GM10266 (cell line): Measurements from ENCODE around the gene HOXD3.

Source experiments
- DNase-seq: peaks from one replicate; pipeline ENCODE4 v3.0.0; 2012; ENCODE audit errors: extremely low spot score
- TF ChIP-seq, protein P1 (sequence below): IDR thresholded peaks from 2 replicates; pipeline ENCODE4 v1.5.1; 2012; ENCODE audit warnings: mild to moderate bottlenecking, low read depth; ENCODE audit not compliant: control insufficient read depth, insufficient read depth; ENCODE audit errors: missing control alignments

Gene HOXD3

DNA sequence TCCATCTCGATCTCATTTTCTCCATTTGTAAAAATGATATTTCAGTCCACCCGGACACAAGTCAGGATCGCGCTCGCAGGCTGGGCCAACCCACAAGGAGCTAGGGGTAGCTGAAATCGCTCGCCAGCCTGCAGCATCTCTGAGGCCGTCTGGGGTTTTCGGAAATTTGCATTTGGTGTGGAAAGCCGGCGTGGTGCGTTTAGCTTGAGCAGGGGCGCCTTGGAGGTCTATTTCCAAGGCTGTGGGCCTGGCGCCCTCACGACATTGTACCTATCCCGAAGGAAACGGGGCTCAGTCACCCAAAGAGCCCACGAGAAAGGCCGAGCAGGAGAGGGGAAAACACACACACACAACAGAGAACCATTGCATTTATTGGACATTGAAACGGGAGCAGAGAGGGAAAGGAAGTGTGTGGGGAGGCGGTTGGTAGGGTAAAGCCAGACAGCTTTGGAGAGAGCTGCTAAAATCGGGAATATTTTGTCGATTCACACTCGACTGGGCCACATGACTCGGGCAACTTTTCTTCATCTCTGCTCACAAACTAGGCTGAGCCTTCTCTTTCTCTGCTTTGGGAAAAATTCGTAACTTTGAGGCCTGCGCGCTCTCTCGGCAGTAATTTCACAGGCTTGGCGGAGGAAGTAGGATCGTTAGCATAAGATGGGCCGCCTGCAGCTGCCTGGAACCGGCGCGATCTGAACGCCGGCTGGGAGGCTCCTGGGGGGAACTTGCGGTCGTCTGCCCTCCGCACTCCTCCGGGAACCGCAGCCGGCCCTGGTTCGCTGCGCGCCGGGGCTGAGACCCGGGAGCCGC is 28.7 kb upstream of the HOXD3 start:
- no peak for DNase-seq
- TF ChIP-seq, protein P1, sequence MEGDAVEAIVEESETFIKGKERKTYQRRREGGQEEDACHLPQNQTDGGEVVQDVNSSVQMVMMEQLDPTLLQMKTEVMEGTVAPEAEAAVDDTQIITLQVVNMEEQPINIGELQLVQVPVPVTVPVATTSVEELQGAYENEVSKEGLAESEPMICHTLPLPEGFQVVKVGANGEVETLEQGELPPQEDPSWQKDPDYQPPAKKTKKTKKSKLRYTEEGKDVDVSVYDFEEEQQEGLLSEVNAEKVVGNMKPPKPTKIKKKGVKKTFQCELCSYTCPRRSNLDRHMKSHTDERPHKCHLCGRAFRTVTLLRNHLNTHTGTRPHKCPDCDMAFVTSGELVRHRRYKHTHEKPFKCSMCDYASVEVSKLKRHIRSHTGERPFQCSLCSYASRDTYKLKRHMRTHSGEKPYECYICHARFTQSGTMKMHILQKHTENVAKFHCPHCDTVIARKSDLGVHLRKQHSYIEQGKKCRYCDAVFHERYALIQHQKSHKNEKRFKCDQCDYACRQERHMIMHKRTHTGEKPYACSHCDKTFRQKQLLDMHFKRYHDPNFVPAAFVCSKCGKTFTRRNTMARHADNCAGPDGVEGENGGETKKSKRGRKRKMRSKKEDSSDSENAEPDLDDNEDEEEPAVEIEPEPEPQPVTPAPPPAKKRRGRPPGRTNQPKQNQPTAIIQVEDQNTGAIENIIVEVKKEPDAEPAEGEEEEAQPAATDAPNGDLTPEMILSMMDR, result no peak

GRCh38 chr2:176128982-176129796 is 27.9 kb upstream of the HOXD3 start, which contains the start of gene HOXD8:
Gene HOXD8, plus strand, starts transcription at chr2:176129705. Its CDS starts 662 bp downstream, at chr2:176130367.
- no peak for DNase-seq
- TF ChIP-seq, protein P1, result no peak

- TF ChIP-seq, protein P1, result no peak
Measured at GRCh38 chr2:176129813-176130146, 27.3 kb upstream of the HOXD3 start.

DNA sequence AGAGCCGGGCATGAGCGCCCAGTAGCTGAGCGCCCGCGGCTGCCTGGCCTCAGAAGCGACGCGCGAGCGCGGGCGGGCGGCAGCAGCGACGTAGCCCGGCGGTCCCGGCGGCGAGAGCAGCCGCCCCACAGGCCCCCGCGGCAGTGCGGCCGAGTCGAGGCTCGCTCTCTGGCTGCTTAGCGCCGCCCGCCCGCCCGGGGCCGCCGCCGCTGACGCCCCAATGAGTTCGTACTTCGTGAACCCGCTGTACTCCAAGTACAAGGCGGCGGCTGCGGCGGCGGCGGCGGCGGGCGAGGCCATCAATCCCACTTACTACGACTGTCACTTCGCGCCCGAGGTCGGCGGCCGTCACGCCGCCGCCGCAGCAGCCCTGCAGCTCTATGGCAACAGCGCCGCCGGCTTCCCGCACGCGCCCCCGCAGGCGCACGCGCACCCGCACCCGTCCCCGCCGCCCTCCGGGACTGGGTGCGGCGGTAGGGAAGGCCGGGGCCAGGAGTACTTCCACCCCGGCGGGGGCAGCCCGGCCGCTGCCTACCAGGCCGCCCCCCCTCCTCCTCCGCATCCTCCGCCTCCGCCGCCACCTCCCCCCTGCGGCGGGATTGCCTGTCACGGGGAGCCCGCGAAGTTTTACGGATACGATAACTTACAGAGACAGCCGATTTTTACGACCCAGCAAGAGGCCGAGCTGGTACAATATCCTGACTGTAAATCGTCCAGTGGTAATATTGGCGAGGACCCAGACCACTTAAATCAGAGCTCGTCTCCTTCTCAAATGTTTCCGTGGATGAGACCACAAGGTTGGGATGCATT is 26.8 kb upstream of the HOXD3 start:
- no peak for DNase-seq

More at GRCh38 chr2:176129813-176130146, 27.3 kb upstream of the HOXD3 start:
- no peak for DNase-seq

DNA sequence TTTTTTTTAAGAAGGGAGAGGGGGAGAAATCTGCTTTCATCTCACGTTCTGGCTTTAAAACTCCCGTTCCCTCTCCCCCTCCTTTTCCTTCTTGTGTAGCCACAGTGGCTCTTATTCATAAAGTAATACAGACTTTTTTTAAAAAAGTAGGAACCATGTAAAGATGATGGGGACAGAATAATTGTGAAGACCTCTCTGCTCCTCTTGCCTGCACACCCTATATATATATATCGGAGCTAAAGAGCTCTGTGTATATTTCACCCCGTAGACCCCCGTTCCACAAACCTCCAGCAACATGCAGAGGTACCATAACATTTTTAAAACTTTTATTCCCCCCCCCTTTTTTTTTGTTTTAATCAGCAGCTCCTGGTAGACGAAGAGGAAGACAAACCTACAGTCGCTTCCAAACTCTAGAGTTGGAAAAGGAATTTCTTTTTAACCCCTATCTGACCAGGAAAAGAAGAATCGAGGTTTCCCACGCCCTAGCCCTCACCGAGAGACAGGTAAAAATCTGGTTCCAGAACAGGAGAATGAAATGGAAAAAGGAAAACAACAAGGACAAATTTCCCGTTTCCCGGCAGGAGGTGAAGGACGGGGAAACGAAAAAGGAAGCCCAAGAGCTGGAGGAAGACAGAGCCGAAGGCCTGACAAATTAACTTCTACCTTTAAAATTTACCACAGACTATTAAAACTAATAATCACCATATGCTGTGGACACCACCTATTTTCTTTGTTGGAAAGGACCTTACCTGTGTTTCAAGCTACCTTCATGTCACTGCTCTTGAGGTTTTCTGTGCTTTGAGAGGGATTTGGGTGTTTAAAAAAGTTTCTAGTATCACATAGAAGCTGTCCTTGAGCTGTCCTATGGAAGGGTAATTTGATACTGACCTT is 25.9 kb upstream of the HOXD3 start:
- TF ChIP-seq, protein P1, result no peak
- no peak for DNase-seq

More for the DNA sequence above, 26.8 kb upstream of the HOXD3 start:
- TF ChIP-seq, protein P1, result no peak

DNA sequence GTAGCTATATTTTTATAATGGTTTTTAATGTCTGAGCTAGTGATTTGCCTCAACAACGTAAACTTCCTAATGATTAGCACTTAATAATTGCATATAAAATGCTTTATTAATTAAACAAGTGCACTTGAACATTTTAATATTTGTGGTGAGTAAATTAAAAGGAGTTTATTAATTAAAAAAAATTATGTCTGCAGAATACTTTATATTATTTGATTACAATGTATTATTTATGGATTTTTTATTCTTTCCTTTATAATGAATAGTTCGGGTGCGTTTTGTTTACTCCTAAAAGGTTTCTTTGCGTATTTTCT is 25.3 kb upstream of the HOXD3 start:
- TF ChIP-seq, protein P1, result no peak
- no peak for DNase-seq
